Parathyroid adenoma (tissue), 2 donors: ENCODE data around the gene LRRN4CL.

Source experiments
- H2AFZ ChIP-seq: fragments of 300-600 bp; sonication (generic); one replicate; pipeline ENCODE4 v1.7.0; 2017; ENCODE audit warnings: antibody characterized with exemption, mild to moderate bottlenecking
- H3K27ac ChIP-seq: fragments of 300-600 bp; sonication (generic); one replicate; pipeline ENCODE4 v1.7.0; 2017
- H3K27me3 ChIP-seq: fragments of 300-600 bp; sonication (generic); one replicate; pipeline ENCODE4 v1.7.0; 2017; ENCODE audit warnings: low read length; ENCODE audit not compliant: control insufficient read depth, insufficient read depth
- H3K36me3 ChIP-seq: fragments of 300-600 bp; sonication (generic); one replicate; pipeline ENCODE4 v1.7.0; 2017; ENCODE audit warnings: low read length; ENCODE audit not compliant: control insufficient read depth, insufficient read depth
- H3K4me1 ChIP-seq: fragments of 300-600 bp; sonication (generic); one replicate; pipeline ENCODE4 v1.7.0; 2017; ENCODE audit warnings: control low read depth
- H3K4me2 ChIP-seq: fragments of 300-600 bp; sonication (generic); one replicate; pipeline ENCODE4 v1.7.0; 2017; ENCODE audit warnings: low read length
- H3K4me3 ChIP-seq: fragments of 300-600 bp; sonication (generic); one replicate; pipeline ENCODE4 v1.7.0; 2017; ENCODE audit warnings: low read depth, low read length
- H3K79me2 ChIP-seq: fragments of 300-600 bp; sonication (generic); one replicate; pipeline ENCODE4 v1.7.0; 2017; ENCODE audit warnings: control low read depth
- H3K9ac ChIP-seq: fragments of 300-600 bp; sonication (generic); one replicate; pipeline ENCODE4 v1.7.0; 2017; ENCODE audit warnings: mild to moderate bottlenecking
- H3K9me3 ChIP-seq: fragments of 300-600 bp; sonication (generic); one replicate; pipeline ENCODE4 v1.7.0; 2017; ENCODE audit warnings: low read length; ENCODE audit not compliant: control insufficient read depth
- TF ChIP-seq, protein P1 (sequence below): fragments of 300-600 bp; sonication (generic); IDR thresholded peaks from one replicate; pipeline ENCODE4 v1.7.0; 2017; ENCODE audit warnings: antibody characterized with exemption, mild to moderate bottlenecking
- donor health status: primary hyperparathyroidism.

Gene LRRN4CL

DNA sequence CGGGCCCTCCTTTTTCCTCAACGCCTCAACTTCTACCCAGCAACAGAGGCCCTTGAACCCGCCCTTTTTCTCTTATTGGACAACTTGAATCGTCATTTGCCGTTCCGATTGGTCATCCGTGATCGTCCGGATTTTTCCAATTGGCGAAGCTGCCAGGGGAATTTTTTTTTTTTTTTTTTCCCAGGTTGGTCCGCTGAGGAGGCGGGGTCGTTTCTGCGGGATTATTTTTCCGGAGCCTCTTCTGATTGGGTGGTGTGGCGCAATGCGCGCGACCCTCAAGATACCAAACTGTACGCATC is 38.5 kb upstream of the LRRN4CL start:
- Histone ChIP-seq H3K36me3 (no peaks in the 10 kb centered on the region), H3K79me2 (peaks cover 37% of the 10 kb centered on the region), H3K4me3 (peak overlapping the region; percentile 88), H3K27me3 (no peaks in the 10 kb centered on the region), H3K27ac (peak overlapping the region; percentile 94), H2AFZ (peak overlapping the region; percentile 88), H3K9me3 (no peaks in the 10 kb centered on the region), H3K9ac (no peak overlapping the region), H3K4me2 (peak overlapping the region; percentile 94), H3K4me1 (peaks cover 9% of the 10 kb centered on the region)
- TF ChIP-seq, protein P1, sequence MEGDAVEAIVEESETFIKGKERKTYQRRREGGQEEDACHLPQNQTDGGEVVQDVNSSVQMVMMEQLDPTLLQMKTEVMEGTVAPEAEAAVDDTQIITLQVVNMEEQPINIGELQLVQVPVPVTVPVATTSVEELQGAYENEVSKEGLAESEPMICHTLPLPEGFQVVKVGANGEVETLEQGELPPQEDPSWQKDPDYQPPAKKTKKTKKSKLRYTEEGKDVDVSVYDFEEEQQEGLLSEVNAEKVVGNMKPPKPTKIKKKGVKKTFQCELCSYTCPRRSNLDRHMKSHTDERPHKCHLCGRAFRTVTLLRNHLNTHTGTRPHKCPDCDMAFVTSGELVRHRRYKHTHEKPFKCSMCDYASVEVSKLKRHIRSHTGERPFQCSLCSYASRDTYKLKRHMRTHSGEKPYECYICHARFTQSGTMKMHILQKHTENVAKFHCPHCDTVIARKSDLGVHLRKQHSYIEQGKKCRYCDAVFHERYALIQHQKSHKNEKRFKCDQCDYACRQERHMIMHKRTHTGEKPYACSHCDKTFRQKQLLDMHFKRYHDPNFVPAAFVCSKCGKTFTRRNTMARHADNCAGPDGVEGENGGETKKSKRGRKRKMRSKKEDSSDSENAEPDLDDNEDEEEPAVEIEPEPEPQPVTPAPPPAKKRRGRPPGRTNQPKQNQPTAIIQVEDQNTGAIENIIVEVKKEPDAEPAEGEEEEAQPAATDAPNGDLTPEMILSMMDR: no peak

DNA sequence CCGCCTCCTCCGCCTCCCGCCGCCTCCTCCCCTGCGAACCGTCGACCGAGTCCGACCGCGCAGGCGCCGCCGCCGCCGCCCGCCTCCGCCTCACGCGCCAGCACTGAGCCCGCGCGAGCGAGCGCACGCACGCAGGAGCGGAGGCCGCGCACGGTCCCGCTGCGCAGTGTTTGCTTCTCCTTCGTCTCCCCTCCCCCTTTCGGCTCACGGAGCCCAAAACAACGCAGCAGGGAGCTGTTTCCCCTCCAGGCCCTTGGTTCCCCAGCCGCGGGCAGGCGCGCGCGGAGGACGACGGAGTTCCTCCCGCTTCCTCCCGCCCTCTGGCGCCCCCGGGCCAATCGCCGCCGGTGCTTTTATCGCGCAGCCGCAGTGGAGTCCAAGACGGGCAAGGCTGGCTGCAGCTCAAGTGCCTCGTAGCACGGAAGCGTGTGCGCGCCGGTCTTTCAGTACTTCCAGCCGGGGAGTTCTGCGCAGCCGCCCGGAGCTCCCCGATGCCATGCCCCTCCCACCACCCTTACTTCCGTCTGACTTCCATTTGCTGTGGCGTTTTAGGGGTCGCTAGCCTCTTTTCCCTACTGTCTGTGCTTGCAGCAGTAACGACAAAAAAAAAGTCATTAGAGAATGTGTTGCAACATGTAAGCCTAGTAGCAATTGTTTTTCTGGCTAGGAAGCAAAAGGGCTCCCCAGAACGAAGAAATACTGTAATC is 38.0 kb upstream of the LRRN4CL start, which contains the start of gene HNRNPUL2:
TSS of gene HNRNPUL2 (minus strand) at position 293 of the 707 bp plus-strand sequence. CDS start 301 bp downstream, outside the sequence.
- Histone ChIP-seq H3K4me3 (peak within 1 kb of the TSS; percentile 88), H3K27me3 (no peaks in the 10 kb centered on the region), H3K27ac (peak within 1 kb of the TSS; percentile 94), H3K4me2 (peak within 1 kb of the TSS; percentile 94), H2AFZ (peak within 1 kb of the TSS; percentile 88), H3K9ac (peak within 1 kb of the TSS; percentile 28), H3K36me3 (no peaks in the 10 kb centered on the region), H3K9me3 (no peaks in the 10 kb centered on the region), H3K4me1 (peaks cover 9% of the 10 kb centered on the region), H3K79me2 (peaks cover 41% of the 10 kb centered on the region)
- TF ChIP-seq, protein P1: peak; percentile 5

DNA sequence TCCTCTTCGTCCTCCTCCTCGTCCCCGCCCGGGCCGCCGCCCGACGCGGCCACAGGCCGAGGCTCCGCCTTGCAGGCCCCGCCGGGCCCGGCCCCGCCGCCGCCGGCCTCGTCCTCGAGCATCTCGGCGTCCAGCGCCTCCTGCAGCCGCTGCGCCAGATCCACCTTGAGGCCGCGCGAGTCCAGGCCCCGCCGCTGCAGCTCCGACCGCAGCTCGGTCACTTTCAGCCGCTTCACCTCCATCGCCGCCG is 37.5 kb upstream of the LRRN4CL start:
- TF ChIP-seq, protein P1: no peak
- Histone ChIP-seq H3K27ac (peak overlapping the region; percentile 94), H3K4me3 (peak overlapping the region; percentile 88), H3K27me3 (no peaks in the 10 kb centered on the region), H3K36me3 (no peaks in the 10 kb centered on the region), H2AFZ (peak overlapping the region; percentile 88), H3K79me2 (peaks cover 43% of the 10 kb centered on the region), H3K4me1 (peaks cover 9% of the 10 kb centered on the region), H3K4me2 (peak overlapping the region; percentile 87), H3K9me3 (no peaks in the 10 kb centered on the region), H3K9ac (no peak overlapping the region)

DNA sequence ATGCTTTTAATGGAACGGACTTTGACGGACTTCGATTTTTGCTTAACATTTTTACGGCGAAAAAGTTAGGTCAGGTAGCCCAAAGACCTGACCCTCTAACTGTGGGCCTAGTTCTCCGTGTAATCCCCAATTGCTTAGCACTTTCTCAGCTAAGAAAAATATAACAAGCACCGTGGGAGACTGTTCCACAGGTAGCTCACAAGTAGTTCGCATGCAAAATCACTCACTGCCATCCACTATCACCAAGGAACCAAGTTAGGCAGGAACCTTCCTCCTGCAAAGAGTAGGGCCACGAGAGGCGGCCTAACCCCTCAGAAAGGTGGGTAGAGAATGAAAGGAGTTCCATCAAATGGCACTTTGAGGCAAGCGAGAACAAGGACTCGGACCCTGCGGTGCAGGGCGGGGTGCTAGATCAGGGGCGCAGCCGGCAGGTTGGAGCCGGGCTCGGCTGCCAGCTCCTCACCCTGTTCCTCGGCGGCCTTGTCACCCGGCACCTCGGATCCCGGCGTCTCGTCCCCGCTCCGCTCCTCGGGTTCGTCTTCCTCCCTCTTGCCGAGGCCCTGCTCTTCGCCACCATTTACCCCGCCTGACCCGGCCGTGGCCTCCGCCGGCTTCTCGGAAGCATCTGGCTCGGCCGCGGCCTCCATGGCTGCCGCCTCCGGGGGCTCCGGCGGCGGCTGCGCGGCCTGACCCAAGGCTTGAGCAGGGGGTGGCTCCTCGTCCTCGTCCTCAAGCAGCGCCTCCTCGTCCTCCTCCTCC is 37.0 kb upstream of the LRRN4CL start:
- peaks cover 9% of the 10 kb centered on the region for H3K4me1 ChIP-seq
- no peaks in the 10 kb centered on the region for H3K36me3 ChIP-seq
- no peaks in the 10 kb centered on the region for H3K27me3 ChIP-seq
- TF ChIP-seq, protein P1: no peak
- peaks cover 47% of the 10 kb centered on the region for H3K79me2 ChIP-seq
- no peak overlapping the region for H2AFZ ChIP-seq
- H3K9me3 ChIP-seq: no peaks in the 10 kb centered on the region
- H3K4me3 ChIP-seq: peak overlapping the region; percentile 88
- H3K4me2 ChIP-seq: peak overlapping the region; percentile 87
- H3K27ac ChIP-seq: peak overlapping the region; percentile 69
- H3K9ac ChIP-seq: peak overlapping the region; percentile 28
